HepG2 (cell line): ENCODE data around the gene STYK1. TPM values are rescaled to one million over a fixed set of nuclear protein-coding genes. Genes with fewer than 3 reads are reported as not detected.

Experiments
- ADNP ChIP-seq: sonication (generic); formaldehyde crosslinking; IDR thresholded peaks from 2 replicates; pipeline ENCODE4 v1.4.0; 2020; ENCODE audit warnings: missing genetic modification reagents
- ESRRA ChIP-seq: sonication (generic); formaldehyde crosslinking; IDR thresholded peaks from 2 replicates; pipeline ENCODE4 v1.5.1; 2020; ENCODE audit warnings: mild to moderate bottlenecking, low read depth, missing genetic modification reagents
- FOXC1 ChIP-seq: sonication (generic); formaldehyde crosslinking; IDR thresholded peaks from 2 replicates; pipeline ENCODE4 v1.8.0; 2022; ENCODE audit warnings: mild to moderate bottlenecking, missing genetic modification reagents, borderline replicate concordance
- KAT8 ChIP-seq: IDR thresholded peaks from 2 replicates; pipeline ENCODE4 v1.6.1; 2016; ENCODE audit warnings: missing genetic modification reagents, missing compliant biosample characterization
- MAFF ChIP-seq: IDR thresholded peaks from 2 replicates; pipeline ENCODE4 v1.6.1; 2011; ENCODE audit warnings: low read depth, low read length, improper control_type of control experiment
- MAZ ChIP-seq, 2 experiments: sonication (generic) in 1 of 2; formaldehyde crosslinking in 1 of 2; IDR thresholded peaks; 2 replicates each; pipeline versions ENCODE4 v1.5.0 to v1.6.1; 2012 to 2020; ENCODE audit warnings: low read depth in 2 of 2, mild to moderate bottlenecking in 2 of 2, borderline replicate concordance in 1 of 2, improper control_type of control experiment in 1 of 2, low read length in 1 of 2, missing genetic modification reagents in 1 of 2, moderate library complexity in 1 of 2
- NFKB2 ChIP-seq: sonication (generic); formaldehyde crosslinking; IDR thresholded peaks from 2 replicates; pipeline ENCODE4 v1.4.0; 2020; ENCODE audit warnings: missing genetic modification reagents, borderline replicate concordance
- PCBP2 ChIP-seq: fragments of 200-400 bp; formaldehyde crosslinking; optimal IDR thresholded peaks from 2 replicates; pipeline ENCODE3; 2018; ENCODE audit warnings: low read length, low read depth; ENCODE audit not compliant: poor library complexity, severe bottlenecking
- RXRB ChIP-seq: IDR thresholded peaks from 2 replicates; pipeline ENCODE4 v1.6.1; 2016; ENCODE audit warnings: borderline replicate concordance, missing genetic modification reagents, missing compliant biosample characterization
- XBP1 ChIP-seq: sonication (generic); formaldehyde crosslinking; IDR thresholded peaks from 2 replicates; pipeline ENCODE4 v1.5.0; 2020; ENCODE audit warnings: missing genetic modification reagents
- ZBTB3 ChIP-seq: sonication (generic); formaldehyde crosslinking; IDR thresholded peaks from 2 replicates; pipeline ENCODE4 v1.4.0; 2020; ENCODE audit warnings: low read depth, mild to moderate bottlenecking, moderate library complexity, missing genetic modification reagents, borderline replicate concordance
- ZFP41 ChIP-seq: sonication (generic); formaldehyde crosslinking; IDR thresholded peaks from 2 replicates; pipeline ENCODE4 v1.4.0; 2020; ENCODE audit warnings: mild to moderate bottlenecking, missing genetic modification reagents, borderline replicate concordance
- ZSCAN31 ChIP-seq: sonication (generic); formaldehyde crosslinking; IDR thresholded peaks from 2 replicates; pipeline ENCODE4 v1.5.0; 2020; ENCODE audit warnings: low read depth, mild to moderate bottlenecking, missing genetic modification reagents
- polyA plus RNA-seq, 8 experiments: library from polyadenylated mRNA; depleted of rRNA in 3 of 8; stranded (reverse) in 7 of 8; unstranded in 1 of 8; fragments of >200 nt; fragmentation: Illumina TruSeq in 4 of 8; extraction: Trizol in 4 of 8; gene quantifications; 2 replicates each; pipeline versions ENCODE4 v1.2.1 to v1.2.3, GENCODE V29; 2011 to 2016; ENCODE audit warnings: low read depth in 4 of 8, missing spikeins in 1 of 8, mixed read lengths in 1 of 8; ENCODE audit not compliant: insufficient read depth in 1 of 8
- total RNA-seq, 5 experiments: library from RNA; depleted of rRNA; stranded (reverse); fragments of >200 nt; fragmentation: Illumina TruSeq; extraction: Trizol; gene quantifications; 2 replicates each; pipeline ENCODE4 v1.2.3, GENCODE V29; 2016; ENCODE audit warnings: low read depth in 1 of 5
- TF ChIP-seq, protein P1 (sequence below): sonication (generic); formaldehyde crosslinking; IDR thresholded peaks from 2 replicates; pipeline ENCODE4 v1.5.1; 2020; ENCODE audit warnings: mild to moderate bottlenecking, missing genetic modification reagents, borderline replicate concordance
- TF ChIP-seq, protein P2 (sequence below): sonication (generic); formaldehyde crosslinking; IDR thresholded peaks from 2 replicates; pipeline ENCODE4 v1.5.0; 2020; ENCODE audit warnings: missing genetic modification reagents
- TF ChIP-seq, protein P3 (sequence below): sonication (generic); formaldehyde crosslinking; IDR thresholded peaks from 2 replicates; pipeline ENCODE4 v1.4.0; 2020; ENCODE audit warnings: mild to moderate bottlenecking, missing genetic modification reagents
- TF ChIP-seq, protein P4 (sequence below): sonication (generic); formaldehyde crosslinking; IDR thresholded peaks from 2 replicates; pipeline ENCODE4 v1.5.1; 2020; ENCODE audit warnings: missing genetic modification reagents, mild to moderate bottlenecking, borderline replicate concordance
- TF ChIP-seq, protein P5 (sequence below): fragments of 450-650 bp; IDR thresholded peaks from 2 replicates; pipeline ENCODE4 v1.6.1; 2017; ENCODE audit warnings: mild to moderate bottlenecking

The STYK1 gene
- total and polyA plus RNA-seq, 2 of the 13 experiments (the other 11 are each of a cell fraction or from before 2014, with no cell fraction given), result not detected

DNA sequence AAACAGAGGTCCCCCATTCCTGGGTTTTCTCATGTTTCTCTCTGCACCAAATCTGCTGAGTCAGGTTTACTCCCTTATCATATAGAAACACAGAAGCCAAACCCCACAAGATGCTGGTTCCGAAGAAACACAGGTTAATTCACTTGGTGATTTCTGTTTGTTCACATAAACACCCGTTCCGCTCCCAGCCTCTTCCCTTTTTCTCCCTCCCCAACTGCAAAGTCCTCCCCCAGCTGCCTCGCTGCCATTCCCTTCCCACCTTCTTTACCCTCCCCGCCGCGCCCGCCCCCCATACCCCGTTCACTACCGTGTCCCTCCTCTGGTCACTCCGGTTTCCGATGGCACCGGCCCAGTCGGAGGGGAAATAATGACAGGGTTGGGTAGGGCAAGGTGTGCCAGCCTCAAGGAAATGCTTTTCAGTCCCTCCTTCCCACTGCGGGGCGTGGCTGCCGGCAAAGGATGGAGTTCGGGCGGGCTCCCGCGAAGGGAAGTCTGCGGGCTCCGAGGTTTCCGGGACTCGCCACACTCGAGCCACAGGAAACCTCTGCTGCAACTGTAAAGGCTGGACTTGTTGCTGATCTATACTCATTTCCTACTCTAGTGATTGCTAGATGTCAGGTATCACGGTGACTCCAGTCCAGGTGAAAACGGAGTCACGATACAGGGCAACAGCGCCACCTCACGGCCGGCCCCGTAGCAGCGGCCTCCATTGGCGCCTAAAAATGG, at the start of gene STYK1 (continued):
- TF ChIP-seq ZBTB3 (CRISPR knock-in tag) (no peak), ESRRA (CRISPR knock-in tag) (no peak), KAT8 (CRISPR knock-in tag) (no peak), NFKB2 (CRISPR knock-in tag) (peak; percentile 23; the same call in 1 of the 2 replicates), ZSCAN31 (no peak), XBP1 (no peak), PCBP2 (no peak), RXRB (no peak), ZFP41 (CRISPR knock-in tag) (no peak), ADNP (CRISPR knock-in tag) (no peak), MAFF (peak; percentile 98), MAZ (IDR thresholded peaks at IDR 0.05; ENCODE audit: borderline replicate concordance, low read depth, low read length) (no peak), MAZ (CRISPR knock-in tag; IDR thresholded peaks at IDR 0.05; ENCODE audit: low read depth) (no peak), FOXC1 (CRISPR knock-in tag) (no peak)
- TF ChIP-seq, protein P1, sequence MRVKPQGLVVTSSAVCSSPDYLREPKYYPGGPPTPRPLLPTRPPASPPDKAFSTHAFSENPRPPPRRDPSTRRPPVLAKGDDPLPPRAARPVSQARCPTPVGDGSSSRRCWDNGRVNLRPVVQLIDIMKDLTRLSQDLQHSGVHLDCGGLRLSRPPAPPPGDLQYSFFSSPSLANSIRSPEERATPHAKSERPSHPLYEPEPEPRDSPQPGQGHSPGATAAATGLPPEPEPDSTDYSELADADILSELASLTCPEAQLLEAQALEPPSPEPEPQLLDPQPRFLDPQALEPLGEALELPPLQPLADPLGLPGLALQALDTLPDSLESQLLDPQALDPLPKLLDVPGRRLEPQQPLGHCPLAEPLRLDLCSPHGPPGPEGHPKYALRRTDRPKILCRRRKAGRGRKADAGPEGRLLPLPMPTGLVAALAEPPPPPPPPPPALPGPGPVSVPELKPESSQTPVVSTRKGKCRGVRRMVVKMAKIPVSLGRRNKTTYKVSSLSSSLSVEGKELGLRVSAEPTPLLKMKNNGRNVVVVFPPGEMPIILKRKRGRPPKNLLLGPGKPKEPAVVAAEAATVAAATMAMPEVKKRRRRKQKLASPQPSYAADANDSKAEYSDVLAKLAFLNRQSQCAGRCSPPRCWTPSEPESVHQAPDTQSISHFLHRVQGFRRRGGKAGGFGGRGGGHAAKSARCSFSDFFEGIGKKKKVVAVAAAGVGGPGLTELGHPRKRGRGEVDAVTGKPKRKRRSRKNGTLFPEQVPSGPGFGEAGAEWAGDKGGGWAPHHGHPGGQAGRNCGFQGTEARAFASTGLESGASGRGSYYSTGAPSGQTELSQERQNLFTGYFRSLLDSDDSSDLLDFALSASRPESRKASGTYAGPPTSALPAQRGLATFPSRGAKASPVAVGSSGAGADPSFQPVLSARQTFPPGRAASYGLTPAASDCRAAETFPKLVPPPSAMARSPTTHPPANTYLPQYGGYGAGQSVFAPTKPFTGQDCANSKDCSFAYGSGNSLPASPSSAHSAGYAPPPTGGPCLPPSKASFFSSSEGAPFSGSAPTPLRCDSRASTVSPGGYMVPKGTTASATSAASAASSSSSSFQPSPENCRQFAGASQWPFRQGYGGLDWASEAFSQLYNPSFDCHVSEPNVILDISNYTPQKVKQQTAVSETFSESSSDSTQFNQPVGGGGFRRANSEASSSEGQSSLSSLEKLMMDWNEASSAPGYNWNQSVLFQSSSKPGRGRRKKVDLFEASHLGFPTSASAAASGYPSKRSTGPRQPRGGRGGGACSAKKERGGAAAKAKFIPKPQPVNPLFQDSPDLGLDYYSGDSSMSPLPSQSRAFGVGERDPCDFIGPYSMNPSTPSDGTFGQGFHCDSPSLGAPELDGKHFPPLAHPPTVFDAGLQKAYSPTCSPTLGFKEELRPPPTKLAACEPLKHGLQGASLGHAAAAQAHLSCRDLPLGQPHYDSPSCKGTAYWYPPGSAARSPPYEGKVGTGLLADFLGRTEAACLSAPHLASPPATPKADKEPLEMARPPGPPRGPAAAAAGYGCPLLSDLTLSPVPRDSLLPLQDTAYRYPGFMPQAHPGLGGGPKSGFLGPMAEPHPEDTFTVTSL, result no peak
- TF ChIP-seq, protein P2, sequence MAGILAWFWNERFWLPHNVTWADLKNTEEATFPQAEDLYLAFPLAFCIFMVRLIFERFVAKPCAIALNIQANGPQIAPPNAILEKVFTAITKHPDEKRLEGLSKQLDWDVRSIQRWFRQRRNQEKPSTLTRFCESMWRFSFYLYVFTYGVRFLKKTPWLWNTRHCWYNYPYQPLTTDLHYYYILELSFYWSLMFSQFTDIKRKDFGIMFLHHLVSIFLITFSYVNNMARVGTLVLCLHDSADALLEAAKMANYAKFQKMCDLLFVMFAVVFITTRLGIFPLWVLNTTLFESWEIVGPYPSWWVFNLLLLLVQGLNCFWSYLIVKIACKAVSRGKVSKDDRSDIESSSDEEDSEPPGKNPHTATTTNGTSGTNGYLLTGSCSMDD (CRISPR knock-in tag), result no peak
- TF ChIP-seq, protein P3, sequence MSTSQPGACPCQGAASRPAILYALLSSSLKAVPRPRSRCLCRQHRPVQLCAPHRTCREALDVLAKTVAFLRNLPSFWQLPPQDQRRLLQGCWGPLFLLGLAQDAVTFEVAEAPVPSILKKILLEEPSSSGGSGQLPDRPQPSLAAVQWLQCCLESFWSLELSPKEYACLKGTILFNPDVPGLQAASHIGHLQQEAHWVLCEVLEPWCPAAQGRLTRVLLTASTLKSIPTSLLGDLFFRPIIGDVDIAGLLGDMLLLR, result no peak
- TF ChIP-seq, protein P4, sequence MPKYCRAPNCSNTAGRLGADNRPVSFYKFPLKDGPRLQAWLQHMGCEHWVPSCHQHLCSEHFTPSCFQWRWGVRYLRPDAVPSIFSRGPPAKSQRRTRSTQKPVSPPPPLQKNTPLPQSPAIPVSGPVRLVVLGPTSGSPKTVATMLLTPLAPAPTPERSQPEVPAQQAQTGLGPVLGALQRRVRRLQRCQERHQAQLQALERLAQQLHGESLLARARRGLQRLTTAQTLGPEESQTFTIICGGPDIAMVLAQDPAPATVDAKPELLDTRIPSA, result no peak
- TF ChIP-seq, protein P5, sequence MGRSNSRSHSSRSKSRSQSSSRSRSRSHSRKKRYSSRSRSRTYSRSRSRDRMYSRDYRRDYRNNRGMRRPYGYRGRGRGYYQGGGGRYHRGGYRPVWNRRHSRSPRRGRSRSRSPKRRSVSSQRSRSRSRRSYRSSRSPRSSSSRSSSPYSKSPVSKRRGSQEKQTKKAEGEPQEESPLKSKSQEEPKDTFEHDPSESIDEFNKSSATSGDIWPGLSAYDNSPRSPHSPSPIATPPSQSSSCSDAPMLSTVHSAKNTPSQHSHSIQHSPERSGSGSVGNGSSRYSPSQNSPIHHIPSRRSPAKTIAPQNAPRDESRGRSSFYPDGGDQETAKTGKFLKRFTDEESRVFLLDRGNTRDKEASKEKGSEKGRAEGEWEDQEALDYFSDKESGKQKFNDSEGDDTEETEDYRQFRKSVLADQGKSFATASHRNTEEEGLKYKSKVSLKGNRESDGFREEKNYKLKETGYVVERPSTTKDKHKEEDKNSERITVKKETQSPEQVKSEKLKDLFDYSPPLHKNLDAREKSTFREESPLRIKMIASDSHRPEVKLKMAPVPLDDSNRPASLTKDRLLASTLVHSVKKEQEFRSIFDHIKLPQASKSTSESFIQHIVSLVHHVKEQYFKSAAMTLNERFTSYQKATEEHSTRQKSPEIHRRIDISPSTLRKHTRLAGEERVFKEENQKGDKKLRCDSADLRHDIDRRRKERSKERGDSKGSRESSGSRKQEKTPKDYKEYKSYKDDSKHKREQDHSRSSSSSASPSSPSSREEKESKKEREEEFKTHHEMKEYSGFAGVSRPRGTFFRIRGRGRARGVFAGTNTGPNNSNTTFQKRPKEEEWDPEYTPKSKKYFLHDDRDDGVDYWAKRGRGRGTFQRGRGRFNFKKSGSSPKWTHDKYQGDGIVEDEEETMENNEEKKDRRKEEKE, result no peak
